GM19035 (cell line): ENCODE measurements around the gene RNF121.

Experiments used
- ATAC-seq: cut with Tn5 transposase; IDR thresholded peaks from one replicate; pipeline ENCODE4 v1.9.1; 2021; ENCODE audit not compliant: unreplicated experiment

The RNF121 gene

DNA sequence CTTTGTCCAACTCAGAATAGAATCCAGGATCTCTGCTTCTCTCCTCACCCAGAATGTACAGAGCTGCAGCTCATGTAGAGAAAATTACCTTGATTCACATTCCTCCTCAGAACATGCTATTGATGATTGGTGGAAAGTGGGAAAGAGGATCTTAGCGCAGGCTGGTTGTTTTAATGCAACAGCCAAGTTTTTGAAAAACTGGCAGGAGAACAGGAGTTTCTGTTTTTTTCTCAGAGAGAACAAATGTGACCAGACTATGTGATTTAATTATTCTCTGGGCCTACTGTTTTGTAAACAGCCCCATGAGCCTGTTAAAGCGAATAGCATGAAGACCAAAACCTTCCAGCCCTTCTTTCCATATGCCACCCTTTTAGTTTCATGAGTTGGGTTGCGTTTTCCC lies 50.8 kb downstream of the RNF121 start:
- no peak for ATAC-seq

DNA sequence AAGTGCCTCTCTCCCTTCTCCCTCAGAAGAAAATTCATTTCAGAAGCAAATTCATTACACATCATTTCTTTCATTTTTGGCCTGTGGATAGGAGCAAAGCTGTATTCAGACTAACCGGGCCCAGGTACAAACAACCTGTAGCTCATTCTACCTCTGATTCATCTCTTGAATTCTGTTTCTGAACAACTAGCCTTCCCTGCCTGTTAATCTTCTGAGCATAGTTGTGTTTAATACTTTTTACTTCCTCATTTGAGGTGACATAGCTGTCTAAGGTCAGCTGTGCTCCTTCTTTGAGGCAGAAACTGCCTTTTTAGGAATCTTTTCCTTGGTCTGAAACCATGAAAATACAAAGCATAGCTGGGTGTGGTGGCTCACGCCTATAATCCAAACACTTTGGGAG lies 57.3 kb downstream of the RNF121 start:
- ATAC-seq: no peak

DNA sequence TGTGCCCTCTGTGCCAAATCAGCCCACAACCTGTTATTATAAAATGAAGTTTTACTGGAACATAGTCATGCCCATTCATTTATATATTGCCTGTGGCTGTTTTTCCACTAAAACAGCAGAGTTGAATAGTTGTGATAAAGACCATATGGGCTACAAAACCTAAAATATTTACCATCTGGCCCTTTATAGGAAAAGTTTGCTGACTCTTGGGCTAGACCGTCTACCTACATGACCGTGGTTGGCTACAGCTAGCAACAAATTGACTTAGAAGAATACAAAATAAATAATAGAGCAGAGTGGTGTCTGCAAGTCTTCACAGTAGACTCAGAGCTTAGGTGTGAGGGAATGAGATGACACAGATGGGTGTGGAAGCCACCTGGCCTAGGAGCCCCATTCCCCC lies 58.7 kb downstream of the RNF121 start:
- no peak for ATAC-seq

DNA sequence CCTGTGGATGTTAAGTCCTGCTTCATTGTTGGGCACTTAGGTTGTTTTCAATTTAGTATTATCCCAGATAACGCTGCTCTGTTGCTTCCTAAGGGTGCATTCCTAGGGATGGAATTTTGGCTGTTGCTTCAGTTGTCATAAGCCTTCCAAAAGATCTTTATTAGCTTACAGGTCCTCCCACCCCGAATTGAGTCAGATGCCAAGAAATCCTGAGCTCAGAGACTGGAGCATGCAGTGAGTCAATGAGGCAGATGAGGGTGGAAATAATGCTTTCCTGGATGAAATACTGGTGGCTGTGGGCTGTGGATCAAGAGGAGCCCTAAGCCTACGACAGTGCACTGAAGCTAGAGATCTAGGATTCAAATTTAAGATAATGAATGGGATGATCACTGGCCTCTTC lies 59.2 kb downstream of the RNF121 start:
- ATAC-seq: no peak

DNA sequence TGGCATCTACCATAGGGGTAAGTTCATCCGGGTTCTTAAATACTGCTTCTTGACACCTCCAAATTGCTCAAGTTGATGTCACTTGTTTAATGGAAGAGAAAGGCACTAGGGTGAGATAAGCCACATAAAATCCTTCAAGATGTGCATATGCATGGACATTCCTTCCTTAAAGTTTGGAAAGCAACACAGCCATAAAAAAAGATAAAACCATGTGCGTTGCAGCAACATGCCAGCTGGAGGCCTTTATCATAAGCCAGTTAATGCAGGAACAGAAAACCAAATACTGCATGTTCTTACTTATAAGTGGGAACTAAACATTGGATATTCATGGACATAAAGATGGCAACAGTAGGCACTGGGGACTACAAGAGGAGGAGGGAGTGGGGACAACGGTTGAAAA lies 61.9 kb downstream of the RNF121 start:
- ATAC-seq: no peak

DNA sequence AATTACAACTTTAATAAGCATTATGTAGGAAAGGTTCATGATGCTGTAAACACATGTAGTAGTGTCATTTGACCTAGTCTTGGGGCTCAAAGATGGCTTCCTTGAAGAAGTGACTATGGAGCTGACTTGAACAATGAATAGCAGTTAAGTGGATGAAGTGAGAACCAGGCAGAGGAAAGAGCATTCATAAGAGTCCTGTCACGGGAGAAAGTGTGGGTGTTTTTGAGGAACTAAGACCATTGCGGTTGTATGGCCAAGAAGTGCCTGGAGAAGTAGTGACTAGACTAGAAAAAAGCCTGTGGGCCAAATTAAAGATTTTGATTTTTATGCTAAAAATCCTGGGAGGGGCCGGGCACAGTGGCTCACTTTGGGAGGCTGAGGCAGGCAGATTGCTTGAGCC lies 62.6 kb downstream of the RNF121 start:
- peak; percentile 61 for ATAC-seq

DNA sequence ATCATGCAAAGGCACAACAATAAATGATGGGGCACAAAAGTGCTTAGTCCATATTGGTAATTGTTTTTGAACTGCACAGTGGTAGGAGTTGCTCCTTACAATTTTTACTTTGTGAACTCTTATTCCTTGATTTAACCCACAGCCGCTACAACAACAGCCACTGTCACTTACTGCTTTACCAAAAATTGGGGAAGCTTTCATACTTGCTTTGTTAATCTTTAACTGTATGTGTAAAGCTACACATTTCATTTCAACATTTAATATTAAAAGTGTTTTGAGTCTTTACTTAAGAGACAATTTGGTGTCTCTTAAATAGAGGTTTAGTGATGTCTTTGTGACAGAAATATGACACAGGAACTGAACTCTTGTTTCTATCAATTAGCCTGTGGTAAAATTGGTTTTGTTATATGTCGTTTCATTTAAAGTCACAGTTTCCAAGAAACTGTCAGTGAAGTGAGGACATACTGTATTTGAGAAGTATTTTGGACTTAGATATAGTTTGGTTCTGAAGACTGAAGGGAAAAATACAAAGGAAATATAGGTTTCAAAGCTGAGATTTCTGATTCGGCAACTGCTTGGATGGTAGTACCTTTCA lies 63.4 kb downstream of the RNF121 start:
- no peak for ATAC-seq

DNA sequence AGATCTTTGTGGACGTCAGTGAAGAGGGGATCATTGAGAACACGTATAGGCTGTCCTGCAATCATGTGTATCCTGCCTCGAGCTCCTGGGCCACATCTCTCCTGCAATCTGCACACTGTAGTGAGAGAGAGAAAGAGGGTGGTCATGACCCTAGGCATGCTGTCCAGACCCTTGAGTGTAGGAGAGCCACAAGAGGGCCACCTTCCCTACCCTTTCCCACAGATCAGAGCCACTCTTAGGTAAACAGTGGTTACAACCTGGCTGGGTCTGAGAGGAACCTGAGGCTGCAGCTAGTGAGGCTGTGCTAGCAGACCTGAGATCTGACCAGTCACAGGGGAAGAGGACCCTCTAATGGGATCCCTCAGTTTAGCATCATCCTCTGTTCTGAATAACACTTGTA lies 65.9 kb downstream of the RNF121 start:
- no peak for ATAC-seq

DNA sequence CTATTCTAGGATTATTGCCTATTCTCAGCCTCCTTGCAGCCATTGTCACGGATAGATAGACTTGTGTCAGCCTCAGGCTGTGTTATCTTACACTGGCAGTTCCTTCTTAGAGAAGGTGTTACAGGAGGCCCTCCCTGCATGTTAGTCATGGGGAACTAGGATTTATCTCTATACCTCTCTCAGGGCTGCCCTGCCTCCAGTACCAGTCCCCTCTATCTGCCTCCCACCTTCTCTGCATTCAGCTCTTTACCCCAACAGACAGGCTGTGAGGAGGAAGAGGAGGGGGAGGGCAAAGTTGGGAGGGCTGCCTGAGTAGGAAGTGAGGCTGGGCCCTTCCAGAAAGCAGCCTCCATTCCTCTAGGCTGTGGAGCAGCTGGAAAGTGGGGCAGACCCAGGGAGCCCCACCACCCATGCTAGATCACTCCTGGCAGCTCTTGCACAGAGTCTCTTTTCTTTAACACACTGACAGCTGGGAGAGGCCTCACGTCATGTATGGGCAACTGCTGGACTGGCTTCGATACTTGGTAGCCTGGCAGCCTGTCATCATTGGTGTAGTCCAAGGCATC lies 67.0 kb downstream of the RNF121 start:
- ATAC-seq: no peak

DNA sequence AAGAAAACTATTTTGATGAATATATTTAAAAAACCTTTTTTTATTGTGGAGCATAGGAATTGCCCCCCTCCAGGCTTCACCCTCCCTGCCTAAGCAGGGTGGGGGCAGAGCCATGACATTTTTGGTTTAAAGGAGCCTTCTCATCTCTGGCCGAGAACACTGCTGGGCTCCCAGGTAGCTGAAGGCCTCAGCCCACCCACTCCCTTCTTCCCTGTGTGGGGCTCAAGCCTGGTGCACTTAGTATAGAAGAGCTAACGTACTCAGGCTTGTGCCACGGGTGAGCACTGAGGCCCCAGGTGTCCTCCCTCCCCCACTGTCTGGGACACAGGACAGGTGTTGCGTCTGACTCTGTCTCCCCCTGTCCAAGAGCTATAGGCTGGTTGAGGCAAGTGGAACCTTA lies 67.7 kb downstream of the RNF121 start:
- ATAC-seq: no peak

DNA sequence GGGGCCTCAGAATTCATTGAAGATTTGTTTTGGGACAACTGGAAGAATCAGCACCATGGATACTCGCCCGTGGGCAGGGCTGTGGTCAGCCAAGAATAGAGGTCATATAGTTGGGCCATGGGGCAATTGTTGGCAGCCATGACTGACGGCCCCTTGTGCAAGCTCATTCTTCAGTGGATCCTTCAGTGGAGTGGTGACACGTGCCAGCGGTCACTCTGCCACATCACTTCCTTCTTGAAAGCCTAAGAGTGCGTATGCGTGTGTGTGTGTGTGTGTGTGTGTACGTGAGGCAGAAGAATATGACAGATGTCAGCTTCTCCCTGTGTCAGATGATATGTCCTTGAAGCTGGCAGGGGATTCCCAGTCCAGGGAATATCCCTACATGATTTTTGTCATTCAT lies 68.1 kb downstream of the RNF121 start:
- no peak for ATAC-seq

DNA sequence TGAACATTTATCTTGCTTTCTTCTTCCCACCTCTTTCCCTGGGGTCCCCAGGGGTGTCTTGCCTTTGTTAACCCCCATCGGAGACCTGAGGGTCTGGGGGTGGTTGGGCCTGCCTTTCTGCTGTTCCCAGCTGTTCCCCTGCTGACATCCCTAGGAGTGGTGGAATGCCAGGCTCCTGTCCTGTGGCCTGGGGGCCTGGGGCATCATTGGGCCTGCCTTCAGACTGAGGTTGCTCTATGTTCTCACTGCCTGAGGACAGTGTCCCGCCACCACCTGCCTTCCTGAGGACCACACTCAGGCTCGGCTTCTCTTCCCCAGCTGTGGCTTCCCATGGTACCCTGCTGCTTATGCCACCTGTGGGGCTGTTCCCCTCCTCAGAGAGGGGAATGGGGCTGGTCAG lies 68.7 kb downstream of the RNF121 start:
- no peak for ATAC-seq

DNA sequence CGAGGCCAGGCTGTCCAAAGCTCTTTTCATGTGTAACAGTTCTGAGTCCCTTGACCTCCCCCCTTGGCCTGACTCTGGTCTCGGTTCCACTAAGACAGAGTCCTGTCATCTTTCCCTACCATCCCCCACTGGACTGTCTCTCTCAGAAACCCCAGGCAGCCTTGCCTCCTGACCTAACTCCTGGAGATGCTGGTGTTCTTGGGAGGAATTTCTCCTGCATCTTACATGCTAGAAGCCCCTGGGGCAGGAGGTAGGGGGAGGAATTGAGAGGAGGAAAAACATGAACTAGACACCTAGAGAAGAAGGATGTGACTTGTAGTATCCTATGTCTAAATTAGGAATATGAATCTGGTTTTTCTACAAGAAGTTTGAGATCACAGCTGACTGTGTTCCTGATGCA lies 69.2 kb downstream of the RNF121 start:
- no peak for ATAC-seq

DNA sequence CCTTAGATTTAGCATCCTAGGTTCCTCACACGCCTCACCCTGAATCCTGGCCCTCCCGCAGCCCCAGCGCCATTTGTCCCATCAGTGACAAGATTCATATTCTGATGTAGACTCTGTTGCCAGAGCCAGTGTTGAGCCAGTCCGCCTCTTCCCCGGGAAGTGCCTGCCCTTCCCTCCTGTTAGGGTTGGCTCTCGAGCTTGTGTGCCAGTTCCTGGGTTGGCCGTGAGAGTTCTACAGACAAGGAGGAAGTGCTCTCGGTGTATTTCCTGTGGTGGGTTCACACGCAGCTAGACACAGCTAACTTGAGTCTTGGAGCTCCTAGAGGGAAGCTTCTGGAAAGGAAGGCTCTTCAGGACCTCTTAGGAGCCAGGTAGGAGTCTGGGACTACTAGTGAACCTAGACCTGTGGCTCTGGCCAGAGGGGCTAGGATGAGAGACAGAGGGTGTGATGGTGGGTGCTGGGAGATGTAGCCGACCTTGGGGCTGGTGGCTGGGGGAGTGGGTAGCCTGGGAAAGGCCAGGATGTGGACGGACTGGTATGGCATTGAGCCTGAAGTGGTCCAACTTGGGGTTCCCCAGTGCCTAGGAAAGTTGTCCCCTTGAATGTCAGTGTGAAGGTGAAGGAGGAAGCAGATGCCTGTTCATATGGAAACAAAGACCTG lies 69.9 kb downstream of the RNF121 start, which contains the start of gene IL18BP:
TSS of gene IL18BP (plus strand) at position 261 of the 662 bp plus-strand sequence. CDS start 1,076 bp downstream, outside the sequence.
- no peak for ATAC-seq

DNA sequence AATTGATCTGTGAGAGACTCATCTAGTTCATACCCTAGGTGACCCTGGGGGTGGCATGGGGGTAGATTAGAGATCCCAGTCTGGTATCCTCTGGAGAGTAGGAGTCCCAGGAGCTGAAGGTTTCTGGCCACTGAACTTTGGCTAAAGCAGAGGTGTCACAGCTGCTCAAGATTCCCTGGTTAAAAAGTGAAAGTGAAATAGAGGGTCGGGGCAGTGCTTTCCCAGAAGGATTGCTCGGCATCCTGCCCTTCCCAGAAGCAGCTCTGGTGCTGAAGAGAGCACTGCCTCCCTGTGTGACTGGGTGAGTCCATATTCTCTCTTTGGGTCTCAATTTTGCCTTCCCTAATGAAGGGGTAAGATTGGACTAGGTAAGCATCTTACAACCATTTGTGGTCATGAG lies 70.5 kb downstream of the RNF121 start:
- no peak for ATAC-seq

DNA sequence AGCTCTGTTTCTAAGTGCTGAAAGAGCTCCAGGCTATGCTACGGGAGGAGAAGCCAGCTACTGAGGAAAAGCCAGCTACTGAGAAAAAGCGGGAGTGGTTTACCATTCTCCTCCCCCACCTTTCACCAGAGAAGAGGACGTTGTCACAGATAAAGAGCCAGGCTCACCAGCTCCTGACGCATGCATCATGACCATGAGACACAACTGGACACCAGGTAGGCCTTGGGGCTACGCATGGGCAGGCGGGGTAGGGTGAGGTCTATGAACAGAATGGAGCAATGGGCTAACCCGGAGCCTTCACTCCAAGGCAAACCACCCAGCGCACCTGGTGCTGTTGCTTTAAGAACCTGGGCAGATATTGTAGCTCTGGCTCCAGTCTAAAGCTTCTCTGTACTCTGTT lies 71.0 kb downstream of the RNF121 start:
- ATAC-seq: no peak

DNA sequence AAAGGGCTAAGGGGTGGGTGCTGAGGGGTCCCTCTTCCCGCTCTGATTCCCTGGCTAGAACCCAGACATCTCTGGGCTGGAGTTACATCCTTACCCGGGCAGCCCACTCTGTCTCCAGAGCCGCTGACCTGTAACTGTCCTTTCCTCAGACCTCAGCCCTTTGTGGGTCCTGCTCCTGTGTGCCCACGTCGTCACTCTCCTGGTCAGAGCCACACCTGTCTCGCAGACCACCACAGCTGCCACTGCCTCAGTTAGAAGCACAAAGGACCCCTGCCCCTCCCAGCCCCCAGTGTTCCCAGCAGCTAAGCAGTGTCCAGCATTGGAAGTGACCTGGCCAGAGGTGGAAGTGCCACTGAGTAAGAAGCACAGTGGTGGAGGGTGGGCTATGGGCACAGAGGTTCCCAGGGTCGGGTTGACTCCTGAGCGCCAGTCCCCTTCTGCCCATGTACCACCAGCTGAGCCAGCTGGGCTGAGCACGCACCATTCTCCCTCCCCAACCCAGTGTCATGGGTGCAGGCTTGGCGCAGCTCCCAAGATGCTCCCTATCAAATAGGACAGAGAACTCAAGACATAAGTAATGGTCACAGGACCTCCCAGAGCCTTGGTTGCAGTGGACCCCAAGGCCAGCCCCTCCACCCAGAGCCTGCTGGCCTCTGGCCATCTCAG lies 71.5 kb downstream of the RNF121 start:
- no peak for ATAC-seq

DNA sequence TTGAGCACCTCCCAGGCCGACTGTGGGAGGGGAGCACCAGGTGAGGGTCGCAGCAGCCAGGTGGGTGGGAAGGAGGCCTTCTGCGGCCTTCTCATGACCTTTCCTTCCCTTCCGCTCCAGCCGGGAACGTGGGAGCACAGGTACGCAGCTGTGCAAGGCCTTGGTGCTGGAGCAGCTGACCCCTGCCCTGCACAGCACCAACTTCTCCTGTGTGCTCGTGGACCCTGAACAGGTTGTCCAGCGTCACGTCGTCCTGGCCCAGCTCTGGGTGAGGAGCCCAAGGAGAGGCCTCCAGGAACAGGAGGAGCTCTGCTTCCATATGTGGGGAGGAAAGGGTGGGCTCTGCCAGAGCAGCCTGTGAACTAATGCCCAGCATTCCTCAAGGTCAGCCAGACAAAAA lies 72.4 kb downstream of the RNF121 start:
- no peak for ATAC-seq

DNA sequence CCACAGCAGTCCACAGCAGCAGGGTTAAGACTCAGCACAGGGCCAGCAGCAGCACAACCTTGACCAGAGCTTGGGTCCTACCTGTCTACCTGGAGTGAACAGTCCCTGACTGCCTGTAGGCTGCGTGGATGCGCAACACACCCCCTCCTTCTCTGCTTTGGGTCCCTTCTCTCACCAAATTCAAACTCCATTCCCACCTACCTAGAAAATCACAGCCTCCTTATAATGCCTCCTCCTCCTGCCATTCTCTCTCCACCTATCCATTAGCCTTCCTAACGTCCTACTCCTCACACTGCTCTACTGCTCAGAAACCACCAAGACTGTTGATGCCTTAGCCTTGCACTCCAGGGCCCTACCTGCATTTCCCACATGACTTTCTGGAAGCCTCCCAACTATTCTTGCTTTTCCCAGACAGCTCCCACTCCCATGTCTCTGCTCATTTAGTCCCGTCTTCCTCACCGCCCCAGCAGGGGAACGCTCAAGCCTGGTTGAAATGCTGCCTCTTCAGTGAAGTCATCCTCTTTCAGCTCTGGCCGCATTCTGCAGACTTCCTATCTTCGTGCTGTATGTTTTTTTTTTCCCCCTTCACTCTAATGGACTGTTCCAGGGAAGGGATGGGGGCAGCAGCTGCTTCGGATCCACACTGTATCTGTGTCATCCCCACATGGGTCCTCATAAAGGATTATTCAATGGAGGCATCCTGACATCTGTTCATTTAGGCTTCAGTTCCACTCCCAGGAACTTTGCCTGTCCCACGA lies 73.2 kb downstream of the RNF121 start:
- ATAC-seq: no peak

DNA sequence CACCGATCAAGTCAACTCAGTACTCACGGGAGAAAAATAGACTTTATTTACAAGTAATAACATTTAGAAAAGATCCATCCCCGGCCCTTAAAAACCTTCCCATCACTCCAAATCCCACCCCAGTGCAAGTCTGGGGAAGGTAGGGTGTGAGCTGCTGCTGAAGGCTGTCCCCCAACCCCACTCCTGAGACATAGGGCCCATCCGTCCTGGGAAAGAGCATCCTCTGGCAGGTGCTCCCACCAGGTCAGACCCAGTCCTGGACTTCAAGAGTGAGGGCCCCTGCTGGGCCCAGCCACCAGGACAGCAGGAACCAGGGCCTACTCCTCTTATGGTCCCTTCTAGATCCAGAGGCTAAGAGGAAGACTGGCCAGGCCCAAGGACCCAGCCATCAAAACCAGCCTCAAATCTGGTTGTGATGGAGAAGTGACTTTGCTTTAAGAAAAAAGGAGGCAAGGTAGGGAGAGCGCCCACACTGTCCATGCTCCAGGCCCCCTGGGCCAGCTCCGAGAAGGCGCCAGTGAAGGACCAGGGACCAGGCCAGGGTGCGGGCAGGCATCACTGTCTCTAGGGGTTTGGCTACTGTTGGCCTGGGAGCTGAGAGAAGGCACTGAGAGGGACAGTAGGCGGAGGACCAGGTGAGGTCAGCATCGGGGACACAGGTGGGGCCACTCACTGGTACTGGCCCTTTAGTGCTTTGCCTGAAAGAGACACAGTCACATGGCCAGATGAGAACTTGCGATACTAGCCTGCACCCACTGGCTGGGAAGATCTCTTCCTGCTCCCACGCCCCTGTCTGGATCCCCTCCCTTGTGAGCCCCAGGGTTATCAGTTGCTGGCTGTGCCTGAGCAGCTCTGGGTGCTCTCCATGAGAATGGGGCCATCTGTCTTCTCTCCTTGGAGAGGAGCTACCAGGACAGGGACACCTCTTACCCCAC lies 74.3 kb downstream of the RNF121 start:
- ATAC-seq: no peak
